Neural cell (in vitro differentiated cells): ENCODE results near the gene FILIP1L.

ENCODE experiments used
- RAD21 ChIP-seq: fragments of 450-650 bp; conservative IDR thresholded peaks from 2 replicates; pipeline ENCODE4 v1.6.1; 2014; ENCODE audit warnings: antibody characterized with exemption, mild to moderate bottlenecking, moderate library complexity
- TF ChIP-seq, protein P1 (sequence below): fragments of 450-650 bp; IDR thresholded peaks from 2 replicates; pipeline ENCODE4 v1.5.1; 2014; ENCODE audit warnings: antibody characterized with exemption, mild to moderate bottlenecking, moderate library complexity; ENCODE audit not compliant: poor library complexity, severe bottlenecking
- TF ChIP-seq, protein P2 (sequence below): IDR thresholded peaks from 2 replicates; pipeline ENCODE4 v1.6.1; 2012; ENCODE audit warnings: borderline replicate concordance

GRCh38 chr3:99960123-99960878 is 154.0 kb downstream of the FILIP1L start:
- TF ChIP-seq, protein P1, sequence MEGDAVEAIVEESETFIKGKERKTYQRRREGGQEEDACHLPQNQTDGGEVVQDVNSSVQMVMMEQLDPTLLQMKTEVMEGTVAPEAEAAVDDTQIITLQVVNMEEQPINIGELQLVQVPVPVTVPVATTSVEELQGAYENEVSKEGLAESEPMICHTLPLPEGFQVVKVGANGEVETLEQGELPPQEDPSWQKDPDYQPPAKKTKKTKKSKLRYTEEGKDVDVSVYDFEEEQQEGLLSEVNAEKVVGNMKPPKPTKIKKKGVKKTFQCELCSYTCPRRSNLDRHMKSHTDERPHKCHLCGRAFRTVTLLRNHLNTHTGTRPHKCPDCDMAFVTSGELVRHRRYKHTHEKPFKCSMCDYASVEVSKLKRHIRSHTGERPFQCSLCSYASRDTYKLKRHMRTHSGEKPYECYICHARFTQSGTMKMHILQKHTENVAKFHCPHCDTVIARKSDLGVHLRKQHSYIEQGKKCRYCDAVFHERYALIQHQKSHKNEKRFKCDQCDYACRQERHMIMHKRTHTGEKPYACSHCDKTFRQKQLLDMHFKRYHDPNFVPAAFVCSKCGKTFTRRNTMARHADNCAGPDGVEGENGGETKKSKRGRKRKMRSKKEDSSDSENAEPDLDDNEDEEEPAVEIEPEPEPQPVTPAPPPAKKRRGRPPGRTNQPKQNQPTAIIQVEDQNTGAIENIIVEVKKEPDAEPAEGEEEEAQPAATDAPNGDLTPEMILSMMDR, result no peak
- TF ChIP-seq RAD21, result no peak
- TF ChIP-seq, protein P2, sequence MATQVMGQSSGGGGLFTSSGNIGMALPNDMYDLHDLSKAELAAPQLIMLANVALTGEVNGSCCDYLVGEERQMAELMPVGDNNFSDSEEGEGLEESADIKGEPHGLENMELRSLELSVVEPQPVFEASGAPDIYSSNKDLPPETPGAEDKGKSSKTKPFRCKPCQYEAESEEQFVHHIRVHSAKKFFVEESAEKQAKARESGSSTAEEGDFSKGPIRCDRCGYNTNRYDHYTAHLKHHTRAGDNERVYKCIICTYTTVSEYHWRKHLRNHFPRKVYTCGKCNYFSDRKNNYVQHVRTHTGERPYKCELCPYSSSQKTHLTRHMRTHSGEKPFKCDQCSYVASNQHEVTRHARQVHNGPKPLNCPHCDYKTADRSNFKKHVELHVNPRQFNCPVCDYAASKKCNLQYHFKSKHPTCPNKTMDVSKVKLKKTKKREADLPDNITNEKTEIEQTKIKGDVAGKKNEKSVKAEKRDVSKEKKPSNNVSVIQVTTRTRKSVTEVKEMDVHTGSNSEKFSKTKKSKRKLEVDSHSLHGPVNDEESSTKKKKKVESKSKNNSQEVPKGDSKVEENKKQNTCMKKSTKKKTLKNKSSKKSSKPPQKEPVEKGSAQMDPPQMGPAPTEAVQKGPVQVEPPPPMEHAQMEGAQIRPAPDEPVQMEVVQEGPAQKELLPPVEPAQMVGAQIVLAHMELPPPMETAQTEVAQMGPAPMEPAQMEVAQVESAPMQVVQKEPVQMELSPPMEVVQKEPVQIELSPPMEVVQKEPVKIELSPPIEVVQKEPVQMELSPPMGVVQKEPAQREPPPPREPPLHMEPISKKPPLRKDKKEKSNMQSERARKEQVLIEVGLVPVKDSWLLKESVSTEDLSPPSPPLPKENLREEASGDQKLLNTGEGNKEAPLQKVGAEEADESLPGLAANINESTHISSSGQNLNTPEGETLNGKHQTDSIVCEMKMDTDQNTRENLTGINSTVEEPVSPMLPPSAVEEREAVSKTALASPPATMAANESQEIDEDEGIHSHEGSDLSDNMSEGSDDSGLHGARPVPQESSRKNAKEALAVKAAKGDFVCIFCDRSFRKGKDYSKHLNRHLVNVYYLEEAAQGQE, result no peak
